Adrenal gland (tissue), 12 donors: ENCODE results near the gene NME1. TPM values are rescaled to one million over a fixed set of nuclear protein-coding genes. Genes with fewer than 3 reads are reported as not detected.

ENCODE experiments used
- DNase-seq, 7 donors: peaks; one replicate each; pipeline ENCODE4 v3.0.0-alpha.2; 2019 to 2020
- H3K27ac ChIP-seq, 5 donors: fragments of 200-600 bp; sonication (generic) in 4 of 5; 1 replicate in 3 of 5; 2 replicates in 2 of 5; pipeline versions ENCODE4 v1.5.1 to v1.8.0; 2016 to 2020; ENCODE audit warnings: mild to moderate bottlenecking in 1 of 5
- H3K27me3 ChIP-seq: fragments of 200-600 bp; 2 replicates; pipeline ENCODE4 v1.8.0; 2021
- H3K36me3 ChIP-seq, 2 donors: fragments of 200-600 bp; replicated peaks in 1 of 2; 1 replicate in 1 of 2; 2 replicates in 1 of 2; pipeline versions ENCODE4 v1.5.1 to v1.8.0; 2018 to 2022
- H3K4me1 ChIP-seq, 2 donors: fragments of 200-600 bp; replicated peaks in 1 of 2; 1 replicate in 1 of 2; 2 replicates in 1 of 2; pipeline versions ENCODE4 v1.5.1 to v1.8.0; 2018 to 2021
- H3K4me3 ChIP-seq, 4 donors: fragments of 200-600 bp; sonication (generic) in 3 of 4; one replicate each; pipeline ENCODE4 v1.5.1; 2016 to 2018
- H3K9me3 ChIP-seq, 3 donors: fragments of 200-600 bp; sonication (generic) in 1 of 3; replicated peaks in 1 of 3; 1 replicate in 2 of 3; 2 replicates in 1 of 3; pipeline versions ENCODE4 v1.5.1 to v1.8.0; 2016 to 2021
- POLR2A ChIP-seq, 2 donors: fragments of 450-650 bp; IDR thresholded peaks; one replicate each; pipeline ENCODE4 v1.6.1; 2017; ENCODE audit warnings: antibody characterized with exemption in 2 of 2, mild to moderate bottlenecking in 2 of 2, moderate library complexity in 1 of 2
- WGBS, 4 donors: extraction: QIAGEN DNeasy Blood & Tissue Kit in 2 of 4; methylation state at CpG; one replicate each; pipeline versions ENCODE4 v1.1.5 to v1.1.7; 2013 to 2017; 5-methylcytosine and 5-hydroxymethylcytosine counted together
- intact Hi-C, 2 donors: fragments of 100-400 bp; cut with DNase I; formaldehyde crosslinking; loops; one replicate each; pipeline versions ENCODE4 v1.14.1 to v1.15.0; 2022 to 2023
- polyA plus RNA-seq, 3 donors: library from polyadenylated mRNA; stranded (reverse); fragments of 200-250 nt in 2 of 3; fragments of 350-450 nt in 1 of 3; fragmentation: Illumina TruSeq in 1 of 3; extraction: RNeasy Lipid Tissue Mini Kit (QIAGEN cat#74804) in 1 of 3; gene quantifications; one replicate each; pipeline ENCODE4 v1.2.3, GENCODE V29; 2013 to 2014
- total RNA-seq, 9 donors: library from RNA; depleted of rRNA in 4 of 9; stranded (reverse); fragments of >200 nt in 4 of 9; fragments of 120-200 nt in 1 of 9; fragmentation: NEBNext Ultra II Directional in 1 of 9; extraction: Animal tissue kit (Norgen Biotek cat#: 25700) in 1 of 9; gene quantifications; one replicate each; pipeline versions ENCODE4 v1.1.0 to v1.2.4, GENCODE V29; 2013 to 2023
- TF ChIP-seq, protein P1 (sequence below), 6 experiments: fragments of 450-650 bp in 4 of 6; fragments of 200-600 bp in 2 of 6; sonication (generic) in 1 of 6; IDR thresholded peaks; 1 replicate in 5 of 6; 2 replicates in 1 of 6; pipeline versions ENCODE4 v1.5.1 to v1.8.0; 2016 to 2021; ENCODE audit warnings: antibody characterized with exemption in 6 of 6, mild to moderate bottlenecking in 2 of 6, moderate library complexity in 1 of 6
- donor health status: healthy with polysubstance abuse.
- donor health status: Bipolar disorder and iron deficiency.
- donor health status: DM: yes; HTN: yes; CAD: no.
- donor health status: DM: no; HTN: no; CAD: no.
- donor health status: DM: no; HTN: no; CAD: no.
- donor health status: DM: yes; HTN: yes; CAD: no.

NME1 gene
- total and polyA plus RNA-seq, 12 donors: 17.0 to 222 (median 78.8) TPM

DNA sequence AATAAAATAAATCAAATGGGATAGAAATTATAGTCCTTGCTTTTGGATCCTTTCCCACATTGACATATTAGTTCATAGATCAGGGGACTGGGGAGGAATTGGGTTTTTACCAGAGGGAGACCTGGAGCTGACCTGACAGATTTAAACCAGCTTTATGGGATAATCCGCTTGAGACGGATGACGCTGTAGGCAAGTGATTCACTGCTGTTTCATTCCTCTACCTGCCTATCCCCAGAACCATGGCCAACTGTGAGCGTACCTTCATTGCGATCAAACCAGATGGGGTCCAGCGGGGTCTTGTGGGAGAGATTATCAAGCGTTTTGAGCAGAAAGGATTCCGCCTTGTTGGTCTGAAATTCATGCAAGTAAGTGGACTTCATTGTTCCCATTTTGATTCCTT lies 2.1 kb downstream of the NME1 start:
- H3K4me1 ChIP-seq: peaks cover 7 to 19% of the 10 kb centered on the region in 2 donors
- DNase-seq: no peak
- TF ChIP-seq POLR2A (IDR thresholded peaks at IDR 0.05): no peak
- TF ChIP-seq, protein P1, sequence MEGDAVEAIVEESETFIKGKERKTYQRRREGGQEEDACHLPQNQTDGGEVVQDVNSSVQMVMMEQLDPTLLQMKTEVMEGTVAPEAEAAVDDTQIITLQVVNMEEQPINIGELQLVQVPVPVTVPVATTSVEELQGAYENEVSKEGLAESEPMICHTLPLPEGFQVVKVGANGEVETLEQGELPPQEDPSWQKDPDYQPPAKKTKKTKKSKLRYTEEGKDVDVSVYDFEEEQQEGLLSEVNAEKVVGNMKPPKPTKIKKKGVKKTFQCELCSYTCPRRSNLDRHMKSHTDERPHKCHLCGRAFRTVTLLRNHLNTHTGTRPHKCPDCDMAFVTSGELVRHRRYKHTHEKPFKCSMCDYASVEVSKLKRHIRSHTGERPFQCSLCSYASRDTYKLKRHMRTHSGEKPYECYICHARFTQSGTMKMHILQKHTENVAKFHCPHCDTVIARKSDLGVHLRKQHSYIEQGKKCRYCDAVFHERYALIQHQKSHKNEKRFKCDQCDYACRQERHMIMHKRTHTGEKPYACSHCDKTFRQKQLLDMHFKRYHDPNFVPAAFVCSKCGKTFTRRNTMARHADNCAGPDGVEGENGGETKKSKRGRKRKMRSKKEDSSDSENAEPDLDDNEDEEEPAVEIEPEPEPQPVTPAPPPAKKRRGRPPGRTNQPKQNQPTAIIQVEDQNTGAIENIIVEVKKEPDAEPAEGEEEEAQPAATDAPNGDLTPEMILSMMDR (IDR thresholded peaks at IDR 0.05): no peak
- H3K4me3 ChIP-seq: no peak overlapping the region
- intact Hi-C loops: no loop called here
- H3K27ac ChIP-seq: no peak overlapping the region
- no peaks in the 10 kb centered on the region for H3K9me3 ChIP-seq
- 93 to 96% (median 95%) methylated on average over 8 of the region's 8 CpGs for WGBS, 4 donors
- no peaks in the 10 kb centered on the region for H3K27me3 ChIP-seq
- peaks cover 0 to 5% of the 10 kb centered on the region in 2 donors for H3K36me3 ChIP-seq

DNA sequence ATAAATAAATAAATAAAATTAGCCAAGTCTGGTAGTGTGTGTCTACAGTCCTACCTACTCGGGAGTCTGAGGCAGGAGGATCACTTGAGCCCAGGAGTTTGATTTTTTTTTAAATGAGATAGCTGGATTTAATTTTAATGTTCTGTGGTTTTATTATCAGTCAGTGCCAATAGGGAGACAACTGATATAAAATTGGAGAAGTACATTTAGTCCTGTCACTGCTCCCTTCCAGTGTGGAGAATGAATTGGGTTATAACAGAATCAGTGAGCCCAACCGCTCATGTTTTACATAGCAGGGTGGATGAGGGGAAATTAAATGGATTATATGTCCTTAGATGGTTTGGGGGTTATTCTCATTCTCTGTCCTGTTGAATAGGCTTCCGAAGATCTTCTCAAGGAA lies 6.2 kb downstream of the NME1 start:
- H3K27ac ChIP-seq: no peak overlapping the region
- peaks cover 0 to 6% of the 10 kb centered on the region in 2 donors for H3K4me1 ChIP-seq
- H3K4me3 ChIP-seq: no peak overlapping the region
- intact Hi-C loops: no loop called here
- no peaks in the 10 kb centered on the region for H3K27me3 ChIP-seq
- TF ChIP-seq, protein P1 (IDR thresholded peaks at IDR 0.05): no peak
- no peak for TF ChIP-seq POLR2A (IDR thresholded peaks at IDR 0.05)
- DNase-seq: no peak
- no peaks in the 10 kb centered on the region for H3K9me3 ChIP-seq
- H3K36me3 ChIP-seq: peaks cover 0 to 26% of the 10 kb centered on the region in 2 donors
- 93 to 99% (median 95%) methylated on average over 2 to 3 of the region's 3 CpGs for WGBS, 4 donors

DNA sequence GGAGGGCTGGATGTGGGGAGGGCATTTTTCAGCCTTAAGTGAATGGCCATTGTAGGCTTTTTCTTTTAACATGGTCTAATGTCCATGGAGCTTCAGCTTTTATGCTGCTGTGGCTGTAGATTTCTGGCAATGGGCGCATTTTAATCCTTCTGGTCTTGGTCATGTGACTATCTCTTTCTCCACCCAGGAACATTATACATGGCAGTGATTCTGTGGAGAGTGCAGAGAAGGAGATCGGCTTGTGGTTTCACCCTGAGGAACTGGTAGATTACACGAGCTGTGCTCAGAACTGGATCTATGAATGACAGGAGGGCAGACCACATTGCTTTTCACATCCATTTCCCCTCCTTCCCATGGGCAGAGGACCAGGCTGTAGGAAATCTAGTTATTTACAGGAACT lies 8.2 kb downstream of the NME1 start:
- Histone ChIP-seq H3K36me3 (peaks cover 0 to 26% of the 10 kb centered on the region in 2 donors), H3K27ac (no peak overlapping the region), H3K9me3 (no peaks in the 10 kb centered on the region), H3K4me3 (no peak overlapping the region), H3K4me1 (peaks cover 0 to 4% of the 10 kb centered on the region in 2 donors), H3K27me3 (no peaks in the 10 kb centered on the region)
- no peak for TF ChIP-seq POLR2A (IDR thresholded peaks at IDR 0.05)
- TF ChIP-seq, protein P1 (IDR thresholded peaks at IDR 0.05): no peak
- WGBS, 4 donors: 78 to 84% (median 84%) methylated on average over 3 of the region's 3 CpGs
- intact Hi-C loops: no loop called here
- DNase-seq: peak in 1 of 7 donors; percentile 13

DNA sequence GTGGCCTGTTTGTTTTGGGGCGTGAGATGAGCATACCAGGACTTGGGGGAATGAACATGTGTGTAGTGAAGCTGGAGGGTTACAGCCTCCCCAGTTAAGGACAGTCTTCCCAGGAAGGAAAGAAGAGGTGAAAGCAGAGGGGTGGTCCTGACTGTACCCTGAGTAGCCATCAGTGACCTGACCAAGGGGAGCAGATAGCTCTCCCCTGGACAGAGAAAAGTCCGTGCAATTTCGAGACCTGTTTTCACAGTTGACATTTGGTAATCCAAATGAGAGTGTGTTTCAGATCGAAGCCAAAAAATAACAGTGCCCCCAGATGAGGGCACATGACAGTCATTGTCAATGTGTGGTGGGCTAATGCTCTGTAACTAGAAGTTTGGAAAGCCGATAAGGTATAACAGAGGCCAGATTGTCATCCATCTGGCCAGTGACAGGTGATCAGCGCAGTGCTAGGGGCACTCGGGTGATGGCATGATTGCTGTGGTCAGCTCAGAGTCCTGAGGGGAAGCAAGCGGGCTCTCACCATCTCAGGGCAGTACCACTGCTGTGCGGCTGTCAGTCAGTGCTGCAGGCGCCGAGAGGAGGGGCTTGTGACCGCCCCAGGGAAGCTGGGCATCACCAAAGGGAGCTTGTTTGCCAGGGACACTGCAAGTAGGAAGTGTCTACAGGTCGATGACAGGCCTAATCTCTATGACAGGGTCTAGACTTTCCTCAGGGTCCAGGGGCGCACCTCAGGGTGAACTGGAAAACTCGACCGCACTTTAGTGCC lies 11.7 kb downstream of the NME1 start:
- peak in 5 of 7 donors; percentile 13 to 45 (median 27) for DNase-seq
- WGBS, 4 donors: 72 to 77% (median 73%) methylated on average over 15 to 16 of the region's 16 CpGs
- peaks cover 0 to 12% of the 10 kb centered on the region in 2 donors for H3K4me1 ChIP-seq
- peaks cover 0 to 42% of the 10 kb centered on the region in 2 donors for H3K36me3 ChIP-seq
- no peaks in the 10 kb centered on the region for H3K27me3 ChIP-seq
- H3K9me3 ChIP-seq: no peaks in the 10 kb centered on the region
- intact Hi-C loops: no loop called here
- TF ChIP-seq, protein P1 (IDR thresholded peaks at IDR 0.05): no peak
- no peak for TF ChIP-seq POLR2A (IDR thresholded peaks at IDR 0.05)
- peak overlapping the region in 4 of 5 donors; percentile 89 to 97 (median 94) for H3K27ac ChIP-seq
- peak overlapping the region in 2 of 4 donors; percentile 65 to 82 for H3K4me3 ChIP-seq
